ENCODE data around the gene ATRAID.
"Not testable (repeated sequence)": the region's sequence is repeated elsewhere in the genome, so short reads cannot be mapped to it uniquely, and the experiment has no call there.

DNA sequence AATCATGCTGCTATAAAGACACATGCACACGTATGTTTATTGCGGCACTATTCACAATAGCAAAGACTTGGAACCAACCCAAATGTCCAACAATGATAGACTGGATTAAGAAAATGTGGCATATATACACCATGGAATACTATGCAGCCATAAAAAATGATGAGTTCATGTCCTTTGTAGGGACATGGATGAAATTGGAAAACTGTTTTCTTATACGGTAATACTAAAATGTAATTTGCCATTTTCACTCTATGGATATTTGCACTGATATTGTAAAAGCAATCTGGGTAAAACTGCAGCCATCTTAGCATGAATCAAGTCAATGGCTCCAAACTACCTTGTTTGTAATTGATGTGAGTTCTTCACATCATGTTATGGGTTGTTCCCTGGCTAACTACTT, 16.0 kb upstream of the ATRAID start:
- not testable (repeated sequence) for TF ChIP-seq YY1, REST, JUND (IDR thresholded peaks at IDR 0.05)
- TF ChIP-seq, protein P1, sequence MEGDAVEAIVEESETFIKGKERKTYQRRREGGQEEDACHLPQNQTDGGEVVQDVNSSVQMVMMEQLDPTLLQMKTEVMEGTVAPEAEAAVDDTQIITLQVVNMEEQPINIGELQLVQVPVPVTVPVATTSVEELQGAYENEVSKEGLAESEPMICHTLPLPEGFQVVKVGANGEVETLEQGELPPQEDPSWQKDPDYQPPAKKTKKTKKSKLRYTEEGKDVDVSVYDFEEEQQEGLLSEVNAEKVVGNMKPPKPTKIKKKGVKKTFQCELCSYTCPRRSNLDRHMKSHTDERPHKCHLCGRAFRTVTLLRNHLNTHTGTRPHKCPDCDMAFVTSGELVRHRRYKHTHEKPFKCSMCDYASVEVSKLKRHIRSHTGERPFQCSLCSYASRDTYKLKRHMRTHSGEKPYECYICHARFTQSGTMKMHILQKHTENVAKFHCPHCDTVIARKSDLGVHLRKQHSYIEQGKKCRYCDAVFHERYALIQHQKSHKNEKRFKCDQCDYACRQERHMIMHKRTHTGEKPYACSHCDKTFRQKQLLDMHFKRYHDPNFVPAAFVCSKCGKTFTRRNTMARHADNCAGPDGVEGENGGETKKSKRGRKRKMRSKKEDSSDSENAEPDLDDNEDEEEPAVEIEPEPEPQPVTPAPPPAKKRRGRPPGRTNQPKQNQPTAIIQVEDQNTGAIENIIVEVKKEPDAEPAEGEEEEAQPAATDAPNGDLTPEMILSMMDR (IDR thresholded peaks at IDR 0.05; ENCODE audit: low read depth, low read length, missing input control) = not testable (repeated sequence)
- TF ChIP-seq, protein P2, sequence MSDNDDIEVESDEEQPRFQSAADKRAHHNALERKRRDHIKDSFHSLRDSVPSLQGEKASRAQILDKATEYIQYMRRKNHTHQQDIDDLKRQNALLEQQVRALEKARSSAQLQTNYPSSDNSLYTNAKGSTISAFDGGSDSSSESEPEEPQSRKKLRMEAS (IDR thresholded peaks at IDR 0.05) = not testable (repeated sequence)
